ENCODE data around the gene AP2A1. TPM values are rescaled to one million over a fixed set of nuclear protein-coding genes. Genes with fewer than 3 reads are reported as not detected.

Gene AP2A1
- total RNA-seq, 1 donor from 2014 or later: 39.2 TPM

GRCh38 chr19:49766007-49766929 is 533 bp upstream of the AP2A1 start:
- peak; percentile 100 for DNase-seq (ENCODE audit: low spot score)

GRCh38 chr19:49767381-49767780 is 580 bp downstream of the AP2A1 start:
- no peak for DNase-seq (ENCODE audit: low spot score)

- DNase-seq (ENCODE audit: low spot score): no peak
These were observed 1.3 kb downstream of the AP2A1 start for GRCh38 chr19:49767967-49768581.

GRCh38 chr19:49770529-49770928 is 3.7 kb downstream of the AP2A1 start:
- DNase-seq (ENCODE audit: low spot score): no peak

GRCh38 chr19:49771674-49772139 is 4.9 kb downstream of the AP2A1 start:
- no peak for DNase-seq (ENCODE audit: low spot score)

GRCh38 chr19:49772850-49773432 is 6.1 kb downstream of the AP2A1 start:
- DNase-seq (ENCODE audit: low spot score): no peak

- DNase-seq (ENCODE audit: low spot score): no peak
These were observed 7.0 kb downstream of the AP2A1 start for GRCh38 chr19:49773663-49774350.

GRCh38 chr19:49774969-49775368 is 8.2 kb downstream of the AP2A1 start:
- no peak for DNase-seq (ENCODE audit: low spot score)

GRCh38 chr19:49775742-49776370 is 9.1 kb downstream of the AP2A1 start:
- DNase-seq (ENCODE audit: low spot score): no peak

GRCh38 chr19:49776371-49776764 is 9.6 kb downstream of the AP2A1 start:
- no peak for DNase-seq (ENCODE audit: low spot score)

- no peak for DNase-seq (ENCODE audit: low spot score)
These were observed 13.1 kb downstream of the AP2A1 start for GRCh38 chr19:49779731-49780555.

- DNase-seq (ENCODE audit: low spot score): no peak
These were observed 14.1 kb downstream of the AP2A1 start for GRCh38 chr19:49780861-49781260.

- DNase-seq (ENCODE audit: low spot score): no peak
These were observed 14.6 kb downstream of the AP2A1 start for GRCh38 chr19:49781394-49781793.

GRCh38 chr19:49782515-49782914 is 15.7 kb downstream of the AP2A1 start:
- DNase-seq (ENCODE audit: low spot score): no peak

- DNase-seq (ENCODE audit: low spot score): peak; percentile 68
These were observed 19.6 kb downstream of the AP2A1 start for GRCh38 chr19:49786376-49786820.

- DNase-seq (ENCODE audit: low spot score): no peak
These were observed 20.9 kb downstream of the AP2A1 start for GRCh38 chr19:49787746-49788145.

GRCh38 chr19:49788857-49789256 is 22.1 kb downstream of the AP2A1 start:
- DNase-seq (ENCODE audit: low spot score): no peak

- DNase-seq (ENCODE audit: low spot score): no peak
These were observed 24.1 kb downstream of the AP2A1 start for GRCh38 chr19:49790866-49791265.

GRCh38 chr19:49791776-49792445 is 25.1 kb downstream of the AP2A1 start:
- no peak for DNase-seq (ENCODE audit: low spot score)

Data from umbilical cord (tissue), 2 donors.